ENCODE results near the gene SSR2. TPM values are rescaled to one million over a fixed set of nuclear protein-coding genes. Genes with fewer than 3 reads are reported as not detected.

Gene SSR2
- total RNA-seq, 4 donors from 2014 or later, result 51.2 to 275 (median 168) TPM

DNA sequence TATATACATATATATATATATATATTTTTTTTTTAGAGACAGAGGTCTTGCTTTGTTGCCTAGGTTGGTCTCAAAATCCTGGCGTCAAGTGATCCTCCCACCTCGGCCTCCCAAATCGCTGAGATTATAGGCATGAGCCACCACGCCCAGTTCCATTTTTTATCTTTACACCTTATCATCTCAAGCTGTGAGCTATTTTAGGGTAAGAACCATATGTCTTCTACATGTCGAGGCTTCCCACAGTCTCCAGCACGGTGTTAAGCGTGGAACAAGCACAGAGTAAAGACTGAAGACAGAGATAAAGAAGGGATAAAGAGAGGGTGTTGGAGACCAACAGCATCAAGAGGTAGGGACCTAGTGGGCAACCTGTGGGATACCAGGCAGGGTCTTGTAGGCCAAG, 56.6 kb downstream of the SSR2 start:
- in situ Hi-C loops (cut with MboI; ENCODE audit: low pct_ligation_motif_present in 1 of 4, low pct_unique_long_range_greater_than_20kb in 1 of 4, low sequenced_read_pairs in 3 of 4), result no loop called here
- intact Hi-C loops (cut with DNase I; ENCODE audit: low total_unique reads), result no loop called here
- H3K27me3 ChIP-seq, result no peaks in the 10 kb centered on the region
- TF ChIP-seq CTCF (IDR thresholded peaks at IDR 0.05), result no peak
- no peak for TF ChIP-seq EP300 (IDR thresholded peaks at IDR 0.05; ENCODE audit: low read depth)
- TF ChIP-seq POLR2A (IDR thresholded peaks at IDR 0.05), result no peak
- no peak for TF ChIP-seq POLR2AphosphoS5 (IDR thresholded peaks at IDR 0.05)
- H3K4me3 ChIP-seq, result no peak overlapping the region
- 82 to 88% methylated on average over 7 of the region's 7 CpGs for WGBS, 2 donors (ENCODE audit: low coverage in 1 of 2)
- peaks cover 18 to 40% (median 24%) of the 10 kb centered on the region in 4 donors for H3K4me1 ChIP-seq
- H3K9me3 ChIP-seq, result no peaks in the 10 kb centered on the region
- peaks cover 0 to 65% (median 31%) of the 10 kb centered on the region in 4 donors for H3K36me3 ChIP-seq
- no peak overlapping the region for H3K27ac ChIP-seq
- DNase-seq, result no peak

DNA sequence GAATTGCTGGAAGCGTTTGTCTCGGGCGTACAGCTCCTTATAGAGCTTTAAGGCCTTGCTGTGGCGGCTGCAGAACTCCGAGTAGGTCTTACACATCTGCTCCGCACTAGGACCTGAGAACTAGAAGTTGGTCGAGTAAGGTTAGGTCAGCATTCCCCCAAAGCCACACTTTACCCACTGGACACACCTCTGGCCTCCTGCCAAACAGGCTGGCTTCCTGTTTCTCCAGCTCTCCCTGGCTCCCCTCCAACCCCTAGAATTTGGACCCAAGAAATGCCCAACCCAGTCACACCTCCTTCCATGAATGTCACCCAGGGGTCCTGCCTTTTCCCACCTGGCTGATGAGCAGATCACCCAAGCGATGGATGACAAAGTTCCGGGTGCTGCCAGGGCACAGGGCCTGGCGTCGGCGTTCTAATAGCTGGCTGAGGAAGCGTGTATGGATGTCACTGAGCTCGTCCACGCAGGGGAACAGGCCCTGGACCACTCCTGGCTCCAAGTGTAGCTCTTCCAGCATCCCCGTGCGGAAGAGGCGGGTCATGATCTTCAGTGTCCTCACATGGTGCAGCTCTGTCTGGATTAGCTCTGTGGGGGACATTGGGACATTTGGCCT, 58.0 kb downstream of the SSR2 start:
- Histone ChIP-seq H3K9me3 (no peaks in the 10 kb centered on the region), H3K27me3 (no peaks in the 10 kb centered on the region), H3K4me3 (no peak overlapping the region), H3K36me3 (peaks cover 0 to 79% (median 34%) of the 10 kb centered on the region in 4 donors), H3K27ac (peak overlapping the region in 3 of 4 donors; percentile 3 to 53 (median 50)), H3K4me1 (peaks cover 3 to 25% (median 12%) of the 10 kb centered on the region in 4 donors)
- WGBS, 2 donors (ENCODE audit: low coverage in 1 of 2), result 81% methylated on average over 18 of the region's 18 CpGs; no CpG with 5 or more reads in 1 of the 2 donors
- intact Hi-C loops (cut with DNase I; ENCODE audit: low total_unique reads) (no loop called here), in situ Hi-C loops (cut with MboI; ENCODE audit: low pct_ligation_motif_present in 1 of 4, low pct_unique_long_range_greater_than_20kb in 1 of 4, low sequenced_read_pairs in 3 of 4) (no loop called here)
- no peak for TF ChIP-seq POLR2AphosphoS5 (IDR thresholded peaks at IDR 0.05)
- no peak for TF ChIP-seq CTCF (IDR thresholded peaks at IDR 0.05)
- TF ChIP-seq EP300 (IDR thresholded peaks at IDR 0.05; ENCODE audit: low read depth), result no peak
- TF ChIP-seq POLR2A (IDR thresholded peaks at IDR 0.05), result no peak
- peak; percentile 38 for DNase-seq

GRCh38 chr1:155961937-155962336, 58.8 kb downstream of the SSR2 start:
- intact Hi-C loops (cut with DNase I; ENCODE audit: low total_unique reads) (no loop called here), in situ Hi-C loops (cut with MboI; ENCODE audit: low pct_ligation_motif_present in 1 of 4, low pct_unique_long_range_greater_than_20kb in 1 of 4, low sequenced_read_pairs in 3 of 4) (no loop called here)
- H3K4me3 ChIP-seq, result no peak overlapping the region
- WGBS, 2 donors (ENCODE audit: low coverage in 1 of 2), result 60% methylated on average over 14 of the region's 14 CpGs; no CpG with 5 or more reads in 1 of the 2 donors
- peaks cover 0 to 17% (median 6%) of the 10 kb centered on the region in 4 donors for H3K4me1 ChIP-seq
- H3K36me3 ChIP-seq, result peaks cover 0 to 85% (median 38%) of the 10 kb centered on the region in 4 donors
- no peaks in the 10 kb centered on the region for H3K9me3 ChIP-seq
- peak overlapping the region; percentile 4 to 53 (median 36) for H3K27ac ChIP-seq
- H3K27me3 ChIP-seq, result no peaks in the 10 kb centered on the region
- peak; percentile 43 for DNase-seq
- TF ChIP-seq CTCF (IDR thresholded peaks at IDR 0.05) (peak in 1 of 5 experiments; percentile 9), EP300 (IDR thresholded peaks at IDR 0.05; ENCODE audit: low read depth) (no peak), POLR2A (IDR thresholded peaks at IDR 0.05) (no peak)

- peak overlapping the region in 2 of 4 donors; percentile 43 to 46 for H3K27ac ChIP-seq
- WGBS, 2 donors (ENCODE audit: low coverage in 1 of 2), result 70 to 73% methylated on average over 3 of the region's 3 CpGs
- no peak for DNase-seq
- in situ Hi-C loops (cut with MboI; ENCODE audit: low pct_ligation_motif_present in 1 of 4, low pct_unique_long_range_greater_than_20kb in 1 of 4, low sequenced_read_pairs in 3 of 4) (no loop called here), intact Hi-C loops (cut with DNase I; ENCODE audit: low total_unique reads) (no loop called here)
- no peaks in the 10 kb centered on the region for H3K9me3 ChIP-seq
- peaks cover 0 to 17% (median 5%) of the 10 kb centered on the region in 4 donors for H3K4me1 ChIP-seq
- H3K36me3 ChIP-seq, result peaks cover 0 to 88% (median 41%) of the 10 kb centered on the region in 4 donors
- H3K27me3 ChIP-seq, result no peaks in the 10 kb centered on the region
- no peak overlapping the region for H3K4me3 ChIP-seq
- no peak for TF ChIP-seq CTCF (IDR thresholded peaks at IDR 0.05)
- no peak for TF ChIP-seq POLR2A (IDR thresholded peaks at IDR 0.05)
- TF ChIP-seq POLR2AphosphoS5 (IDR thresholded peaks at IDR 0.05), result no peak
Measured at GRCh38 chr1:155960081-155960745, 60.5 kb downstream of the SSR2 start.

Measured in transverse colon (tissue), 4 donors.